Gastroesophageal sphincter (tissue), 4 donors: ENCODE measurements around the gene TRDMT1. TPM values are rescaled to one million over a fixed set of nuclear protein-coding genes. Genes with fewer than 3 reads are reported as not detected.

Experiments used
- ATAC-seq: fragments of 150-250 bp; one replicate; pipeline ENCODE4 v1.9.1; 2016; ENCODE audit warnings: mild to moderate bottlenecking, moderate library complexity
- H3K27ac ChIP-seq, 4 donors: fragments of 200-600 bp; sonication (generic) in 3 of 4; 1 replicate in 3 of 4; 2 replicates in 1 of 4; pipeline ENCODE4 v1.5.1; 2016 to 2019
- H3K27me3 ChIP-seq: fragments of 200-600 bp; sonication (generic); one replicate; pipeline ENCODE4 v1.5.1; 2019
- H3K36me3 ChIP-seq, 2 donors: fragments of 200-600 bp; sonication (generic); one replicate each; pipeline ENCODE4 v1.5.1; 2019; ENCODE audit warnings: control low read depth in 1 of 2
- H3K4me1 ChIP-seq, 3 donors: fragments of 200-600 bp; sonication (generic); 1 replicate in 2 of 3; 2 replicates in 1 of 3; pipeline ENCODE4 v1.5.1; 2016 to 2019; ENCODE audit warnings: control low read depth in 2 of 3
- H3K4me3 ChIP-seq, 2 donors: fragments of 200-600 bp; sonication (generic); one replicate each; pipeline ENCODE4 v1.5.1; 2019; ENCODE audit warnings: mild to moderate bottlenecking in 1 of 2, moderate library complexity in 1 of 2
- H3K9me3 ChIP-seq, 3 donors: fragments of 200-600 bp; sonication (generic); one replicate each; pipeline ENCODE4 v1.5.1; 2017 to 2019; ENCODE audit warnings: control low read depth in 2 of 3
- EP300 ChIP-seq: sonication (generic); formaldehyde crosslinking; IDR thresholded peaks from one replicate; pipeline ENCODE4 v1.6.1; 2017; ENCODE audit warnings: antibody characterized with exemption, mild to moderate bottlenecking
- POLR2A ChIP-seq, 2 donors: fragments of 450-650 bp; IDR thresholded peaks; one replicate each; pipeline ENCODE4 v1.6.1; 2017; ENCODE audit warnings: antibody characterized with exemption in 2 of 2, mild to moderate bottlenecking in 2 of 2, moderate library complexity in 1 of 2
- POLR2AphosphoS5 ChIP-seq: sonication (generic); formaldehyde crosslinking; IDR thresholded peaks from one replicate; pipeline ENCODE4 v1.6.1; 2017; ENCODE audit warnings: antibody characterized with exemption
- WGBS, 2 donors: methylation state at CpG; one replicate each; pipeline ENCODE4 v1.1.5; 2018; ENCODE audit warnings: low coverage in 1 of 2; 5-methylcytosine and 5-hydroxymethylcytosine counted together
- total RNA-seq, 4 donors: library from RNA; depleted of rRNA; stranded (reverse); fragments of >200 nt; gene quantifications; one replicate each; pipeline ENCODE4 v1.1.0, GENCODE V29; 2016
- TF ChIP-seq, protein P1 (sequence below), 4 experiments: fragments of 200-600 bp in 2 of 4; fragments of 450-650 bp in 2 of 4; sonication (generic) in 1 of 4; IDR thresholded peaks; one replicate each; pipeline ENCODE4 v1.5.1; 2017 to 2019; ENCODE audit warnings: antibody characterized with exemption in 4 of 4, mild to moderate bottlenecking in 2 of 4, moderate library complexity in 2 of 4

TRDMT1 gene
- total RNA-seq, 4 donors from 2014 or later, result 4.5 to 6.4 (median 5.3) TPM

GRCh38 chr10:17216901-17217395, 15.5 kb upstream of the TRDMT1 start:
- Histone ChIP-seq H3K4me1 (peaks cover 0 to 13% (median 8%) of the 10 kb centered on the region in 3 donors), H3K4me3 (no peak overlapping the region), H3K9me3 (no peaks in the 10 kb centered on the region), H3K36me3 (no peaks in the 10 kb centered on the region), H3K27ac (peak overlapping the region in 3 of 4 donors; percentile 71 to 80 (median 74)), H3K27me3 (no peaks in the 10 kb centered on the region)
- no peak for TF ChIP-seq POLR2A (IDR thresholded peaks at IDR 0.05)
- TF ChIP-seq EP300, result no peak
- TF ChIP-seq, protein P1, sequence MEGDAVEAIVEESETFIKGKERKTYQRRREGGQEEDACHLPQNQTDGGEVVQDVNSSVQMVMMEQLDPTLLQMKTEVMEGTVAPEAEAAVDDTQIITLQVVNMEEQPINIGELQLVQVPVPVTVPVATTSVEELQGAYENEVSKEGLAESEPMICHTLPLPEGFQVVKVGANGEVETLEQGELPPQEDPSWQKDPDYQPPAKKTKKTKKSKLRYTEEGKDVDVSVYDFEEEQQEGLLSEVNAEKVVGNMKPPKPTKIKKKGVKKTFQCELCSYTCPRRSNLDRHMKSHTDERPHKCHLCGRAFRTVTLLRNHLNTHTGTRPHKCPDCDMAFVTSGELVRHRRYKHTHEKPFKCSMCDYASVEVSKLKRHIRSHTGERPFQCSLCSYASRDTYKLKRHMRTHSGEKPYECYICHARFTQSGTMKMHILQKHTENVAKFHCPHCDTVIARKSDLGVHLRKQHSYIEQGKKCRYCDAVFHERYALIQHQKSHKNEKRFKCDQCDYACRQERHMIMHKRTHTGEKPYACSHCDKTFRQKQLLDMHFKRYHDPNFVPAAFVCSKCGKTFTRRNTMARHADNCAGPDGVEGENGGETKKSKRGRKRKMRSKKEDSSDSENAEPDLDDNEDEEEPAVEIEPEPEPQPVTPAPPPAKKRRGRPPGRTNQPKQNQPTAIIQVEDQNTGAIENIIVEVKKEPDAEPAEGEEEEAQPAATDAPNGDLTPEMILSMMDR (IDR thresholded peaks at IDR 0.05), result no peak
- no peak for TF ChIP-seq POLR2AphosphoS5
- no peak for ATAC-seq
- 72 to 93% methylated on average over 4 to 5 of the region's 6 CpGs for WGBS, 2 donors

GRCh38 chr10:17216217-17216900, 14.9 kb upstream of the TRDMT1 start:
- ATAC-seq, result peak; percentile 92
- WGBS, 2 donors, result 89 to 94% methylated on average over 5 of the region's 5 CpGs
- Histone ChIP-seq H3K36me3 (no peaks in the 10 kb centered on the region), H3K4me1 (peaks cover 0 to 13% (median 8%) of the 10 kb centered on the region in 3 donors), H3K4me3 (no peak overlapping the region), H3K9me3 (no peaks in the 10 kb centered on the region), H3K27me3 (no peaks in the 10 kb centered on the region), H3K27ac (peak overlapping the region in 3 of 4 donors; percentile 71 to 80 (median 74))
- TF ChIP-seq POLR2AphosphoS5, result peak; percentile 36
- TF ChIP-seq, protein P1 (IDR thresholded peaks at IDR 0.05), result no peak

DNA sequence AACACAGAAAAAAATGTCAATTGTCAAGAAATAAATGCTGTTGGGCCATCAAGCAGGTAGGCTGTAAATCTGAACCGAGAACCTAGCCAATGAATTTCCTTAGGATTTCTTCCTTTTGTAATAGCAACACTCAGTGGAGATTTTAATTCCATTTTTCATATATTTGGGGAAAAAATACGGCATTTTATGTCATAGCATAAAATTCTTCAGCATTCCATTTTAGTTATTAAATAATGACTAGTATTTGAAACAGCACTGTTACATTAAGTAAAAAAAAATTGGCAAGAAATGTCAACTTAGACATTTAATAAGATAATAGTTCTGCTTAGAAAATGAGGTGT, 14.3 kb upstream of the TRDMT1 start:
- TF ChIP-seq, protein P1 (IDR thresholded peaks at IDR 0.05), result no peak
- TF ChIP-seq POLR2AphosphoS5 (no peak), EP300 (no peak), POLR2A (IDR thresholded peaks at IDR 0.05) (no peak)
- no peaks in the 10 kb centered on the region for H3K36me3 ChIP-seq
- peak overlapping the region in 3 of 4 donors; percentile 71 to 80 (median 74) for H3K27ac ChIP-seq
- H3K27me3 ChIP-seq, result no peaks in the 10 kb centered on the region
- H3K9me3 ChIP-seq, result no peaks in the 10 kb centered on the region
- no peak overlapping the region for H3K4me3 ChIP-seq
- ATAC-seq, result no peak
- 66 to 83% methylated on average over 2 of the region's 2 CpGs for WGBS, 2 donors
- peaks cover 0 to 13% (median 8%) of the 10 kb centered on the region in 3 donors for H3K4me1 ChIP-seq

DNA sequence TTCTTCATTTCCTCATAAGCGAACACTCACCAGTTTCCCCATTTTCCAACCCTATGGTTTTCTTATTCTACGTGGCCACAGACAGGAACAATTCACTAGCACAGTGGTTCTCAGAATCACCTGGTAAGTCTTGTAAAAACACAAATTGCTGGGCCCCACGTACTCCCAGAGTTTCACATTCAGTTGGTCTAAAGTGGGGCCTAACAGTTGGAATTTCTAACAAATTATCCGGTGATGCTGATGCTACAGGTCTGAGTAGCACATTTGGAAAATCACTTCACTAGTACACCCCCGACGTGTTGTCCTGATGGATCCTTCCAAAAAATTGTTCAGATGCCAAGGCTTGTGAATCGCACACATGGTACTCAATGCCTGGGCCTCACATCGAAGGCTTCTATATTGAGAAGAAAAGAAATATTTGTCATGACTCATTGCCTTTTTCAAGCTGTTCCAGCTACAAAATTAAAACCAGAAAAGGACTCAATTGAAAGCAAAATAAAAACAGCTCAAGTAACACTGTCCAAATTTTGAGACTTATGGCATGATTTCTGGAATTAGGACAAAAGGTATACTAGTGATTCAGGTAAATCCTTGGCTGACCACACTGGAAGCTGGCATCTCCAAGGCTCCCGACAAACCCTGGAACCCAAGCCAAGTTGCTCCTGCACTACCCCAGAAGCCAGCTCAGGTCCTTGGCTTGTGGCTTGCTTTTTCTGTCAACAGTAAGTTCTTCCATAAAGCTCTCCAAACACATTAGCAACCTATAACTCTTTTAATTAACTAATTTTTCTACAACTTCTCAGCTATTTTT, 13.7 kb upstream of the TRDMT1 start:
- Histone ChIP-seq H3K36me3 (no peaks in the 10 kb centered on the region), H3K27me3 (no peaks in the 10 kb centered on the region), H3K4me1 (peaks cover 0 to 19% (median 8%) of the 10 kb centered on the region in 3 donors), H3K27ac (peak overlapping the region in 3 of 4 donors; percentile 71 to 80 (median 74)), H3K9me3 (no peaks in the 10 kb centered on the region), H3K4me3 (no peak overlapping the region)
- WGBS, 2 donors, result 47 to 50% methylated on average over 9 of the region's 9 CpGs
- TF ChIP-seq POLR2AphosphoS5 (no peak), EP300 (no peak), POLR2A (IDR thresholded peaks at IDR 0.05) (no peak)
- TF ChIP-seq, protein P1 (IDR thresholded peaks at IDR 0.05), result no peak
- ATAC-seq, result no peak
